ENCODE data around the gene DRD4.

- TF ChIP-seq, protein P1, sequence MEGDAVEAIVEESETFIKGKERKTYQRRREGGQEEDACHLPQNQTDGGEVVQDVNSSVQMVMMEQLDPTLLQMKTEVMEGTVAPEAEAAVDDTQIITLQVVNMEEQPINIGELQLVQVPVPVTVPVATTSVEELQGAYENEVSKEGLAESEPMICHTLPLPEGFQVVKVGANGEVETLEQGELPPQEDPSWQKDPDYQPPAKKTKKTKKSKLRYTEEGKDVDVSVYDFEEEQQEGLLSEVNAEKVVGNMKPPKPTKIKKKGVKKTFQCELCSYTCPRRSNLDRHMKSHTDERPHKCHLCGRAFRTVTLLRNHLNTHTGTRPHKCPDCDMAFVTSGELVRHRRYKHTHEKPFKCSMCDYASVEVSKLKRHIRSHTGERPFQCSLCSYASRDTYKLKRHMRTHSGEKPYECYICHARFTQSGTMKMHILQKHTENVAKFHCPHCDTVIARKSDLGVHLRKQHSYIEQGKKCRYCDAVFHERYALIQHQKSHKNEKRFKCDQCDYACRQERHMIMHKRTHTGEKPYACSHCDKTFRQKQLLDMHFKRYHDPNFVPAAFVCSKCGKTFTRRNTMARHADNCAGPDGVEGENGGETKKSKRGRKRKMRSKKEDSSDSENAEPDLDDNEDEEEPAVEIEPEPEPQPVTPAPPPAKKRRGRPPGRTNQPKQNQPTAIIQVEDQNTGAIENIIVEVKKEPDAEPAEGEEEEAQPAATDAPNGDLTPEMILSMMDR (IDR thresholded peaks at IDR 0.05), result no peak
- no peak for TF ChIP-seq POLR2AphosphoS5 (IDR thresholded peaks at IDR 0.05)
Measured at GRCh38 chr11:627308-627576, 9.8 kb upstream of the DRD4 start.

All from prostate gland (tissue), 2 donors.